ENCODE results near the gene IGFLR1. TPM values are rescaled to one million over a fixed set of nuclear protein-coding genes. Genes with fewer than 3 reads are reported as not detected.

The IGFLR1 gene
- total RNA-seq, 1 donor from 2014 or later = 6.3 TPM

DNA sequence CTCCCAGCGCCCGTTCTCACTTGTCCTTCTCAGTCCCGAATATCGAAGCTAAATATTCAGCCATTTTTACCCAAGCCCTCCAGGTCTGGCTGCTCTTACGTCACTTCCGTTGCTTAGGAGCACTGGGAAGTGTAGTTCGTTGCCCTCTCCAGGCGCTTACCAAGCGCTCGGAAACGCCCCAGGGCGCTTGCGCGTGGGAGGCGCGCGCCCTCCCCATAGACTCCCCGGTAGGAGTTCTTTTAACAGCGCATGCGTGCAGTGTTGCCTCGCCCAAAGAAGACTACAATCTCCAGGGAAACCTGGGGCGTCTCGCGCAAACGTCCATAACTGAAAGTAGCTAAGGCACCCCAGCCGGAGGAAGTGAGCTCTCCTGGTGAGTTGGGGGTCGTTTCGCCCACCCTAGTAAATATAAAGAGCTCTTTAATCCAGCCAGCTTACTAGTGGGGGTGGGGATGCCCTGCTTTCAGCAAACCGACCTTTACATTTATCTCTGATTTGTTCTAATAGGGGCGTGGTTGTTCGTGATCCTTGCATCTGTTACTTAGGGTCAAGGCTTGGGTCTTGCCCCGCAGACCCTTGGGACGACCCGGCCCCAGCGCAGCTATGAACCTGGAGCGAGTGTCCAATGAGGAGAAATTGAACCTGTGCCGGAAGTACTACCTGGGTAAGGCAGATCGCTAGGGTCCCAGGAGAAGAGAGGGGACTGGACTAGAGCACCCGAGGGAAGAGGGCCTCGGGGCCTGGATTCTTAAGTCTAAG is 3.3 kb upstream of the IGFLR1 start, which contains the start of the genes PSENEN and U2AF1L4:
TSS of gene PSENEN (plus strand) at position 324 of the 759 bp plus-strand sequence. CDS start at position 604, 280 bp downstream.
TSS of gene U2AF1L4 (minus strand) at position 91 of the 759 bp plus-strand sequence. CDS start at position 64, 27 bp downstream.
- peak; percentile 85 for DNase-seq (ENCODE audit: low read depth, low spot score)
- TF ChIP-seq, protein P1, sequence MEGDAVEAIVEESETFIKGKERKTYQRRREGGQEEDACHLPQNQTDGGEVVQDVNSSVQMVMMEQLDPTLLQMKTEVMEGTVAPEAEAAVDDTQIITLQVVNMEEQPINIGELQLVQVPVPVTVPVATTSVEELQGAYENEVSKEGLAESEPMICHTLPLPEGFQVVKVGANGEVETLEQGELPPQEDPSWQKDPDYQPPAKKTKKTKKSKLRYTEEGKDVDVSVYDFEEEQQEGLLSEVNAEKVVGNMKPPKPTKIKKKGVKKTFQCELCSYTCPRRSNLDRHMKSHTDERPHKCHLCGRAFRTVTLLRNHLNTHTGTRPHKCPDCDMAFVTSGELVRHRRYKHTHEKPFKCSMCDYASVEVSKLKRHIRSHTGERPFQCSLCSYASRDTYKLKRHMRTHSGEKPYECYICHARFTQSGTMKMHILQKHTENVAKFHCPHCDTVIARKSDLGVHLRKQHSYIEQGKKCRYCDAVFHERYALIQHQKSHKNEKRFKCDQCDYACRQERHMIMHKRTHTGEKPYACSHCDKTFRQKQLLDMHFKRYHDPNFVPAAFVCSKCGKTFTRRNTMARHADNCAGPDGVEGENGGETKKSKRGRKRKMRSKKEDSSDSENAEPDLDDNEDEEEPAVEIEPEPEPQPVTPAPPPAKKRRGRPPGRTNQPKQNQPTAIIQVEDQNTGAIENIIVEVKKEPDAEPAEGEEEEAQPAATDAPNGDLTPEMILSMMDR (conservative IDR thresholded peaks at IDR 0.05) = no peak
- H3K9me3 Mint-ChIP-seq = no peaks in the 10 kb centered on the region
- peaks cover 2% of the 10 kb centered on the region for H3K36me3 Mint-ChIP-seq (ENCODE audit: low read depth)
- peaks cover 3% of the 10 kb centered on the region for H3K27me3 Mint-ChIP-seq (ENCODE audit: low read depth)
- peak within 1 kb of the TSS; percentile 97 for H3K4me3 Mint-ChIP-seq
- H3K27ac Mint-ChIP-seq (ENCODE audit: unreplicated experiment) = peak within 1 kb of the TSS; percentile 100
- H3K4me1 Mint-ChIP-seq = peaks cover 54% of the 10 kb centered on the region

GRCh38 chr19:35744430-35745327 is 2.4 kb upstream of the IGFLR1 start:
- no peaks in the 10 kb centered on the region for H3K9me3 Mint-ChIP-seq
- H3K4me3 Mint-ChIP-seq = peak overlapping the region; percentile 97
- TF ChIP-seq, protein P1 (conservative IDR thresholded peaks at IDR 0.05) = peak; percentile 55
- peak overlapping the region; percentile 100 for H3K27ac Mint-ChIP-seq (ENCODE audit: unreplicated experiment)
- peaks cover 56% of the 10 kb centered on the region for H3K4me1 Mint-ChIP-seq
- peak; percentile 89 for DNase-seq (ENCODE audit: low read depth, low spot score)
- H3K36me3 Mint-ChIP-seq (ENCODE audit: low read depth) = peaks cover 2% of the 10 kb centered on the region
- peaks cover 4% of the 10 kb centered on the region for H3K27me3 Mint-ChIP-seq (ENCODE audit: low read depth)

- Mint-ChIP-seq H3K4me1 (peaks cover 52% of the 10 kb centered on the region), H3K36me3 (ENCODE audit: low read depth) (peaks cover 2% of the 10 kb centered on the region), H3K27ac (ENCODE audit: unreplicated experiment) (no peak overlapping the region), H3K4me3 (peak overlapping the region; percentile 97), H3K9me3 (no peaks in the 10 kb centered on the region), H3K27me3 (ENCODE audit: low read depth) (peaks cover 4% of the 10 kb centered on the region)
- TF ChIP-seq, protein P1 (conservative IDR thresholded peaks at IDR 0.05) = no peak
- no peak for DNase-seq (ENCODE audit: low read depth, low spot score)
Measured at GRCh38 chr19:35743640-35744429, 1.6 kb upstream of the IGFLR1 start.

DNA sequence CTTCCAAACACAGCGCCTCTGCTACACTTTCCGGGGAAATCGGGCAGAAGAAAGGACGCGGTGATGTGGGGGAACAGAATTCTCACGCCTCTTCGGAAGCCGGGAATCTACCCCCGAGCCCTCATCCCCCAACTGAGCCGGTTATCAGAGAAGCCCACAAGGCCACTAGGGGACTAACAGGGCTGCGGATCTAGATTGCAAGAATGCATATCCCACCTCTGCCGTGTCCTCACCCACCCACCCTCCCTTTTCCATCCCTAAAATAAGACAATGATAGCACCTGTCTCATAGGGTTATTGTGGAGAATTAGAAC is 1.1 kb downstream of the IGFLR1 start:
- Mint-ChIP-seq H3K27me3 (ENCODE audit: low read depth) (peaks cover 4% of the 10 kb centered on the region), H3K9me3 (no peaks in the 10 kb centered on the region), H3K27ac (ENCODE audit: unreplicated experiment) (peak overlapping the region; percentile 98), H3K36me3 (ENCODE audit: low read depth) (peaks cover 2% of the 10 kb centered on the region), H3K4me1 (peaks cover 33% of the 10 kb centered on the region), H3K4me3 (peak overlapping the region; percentile 89)
- TF ChIP-seq, protein P1 (conservative IDR thresholded peaks at IDR 0.05) = peak; percentile 45
- DNase-seq (ENCODE audit: low read depth, low spot score) = no peak
